ENCODE measurements around the gene CACNA1A.
"Not testable (repeated sequence)": the region's sequence is repeated elsewhere in the genome, so short reads cannot be mapped to it uniquely, and the experiment has no call there.

CACNA1A gene

GRCh38 chr19:13366529-13367143, 139.6 kb downstream of the CACNA1A start:
- DNase-seq, result peak in 1 of 56 donors; percentile 1

GRCh38 chr19:13363954-13364353, 142.3 kb downstream of the CACNA1A start:
- no peak for DNase-seq

- no peak for DNase-seq
These were observed 143.0 kb downstream of the CACNA1A start for GRCh38 chr19:13363245-13363644.

- no peak for DNase-seq
These were observed 143.6 kb downstream of the CACNA1A start for GRCh38 chr19:13362668-13363067.

- DNase-seq, result not testable (repeated sequence)
These were observed 144.6 kb downstream of the CACNA1A start for GRCh38 chr19:13361726-13362125.

- DNase-seq, result peak in 4 of 56 donors; percentile 1 to 12 (median 10)
These were observed 149.5 kb downstream of the CACNA1A start for GRCh38 chr19:13356686-13357280.

GRCh38 chr19:13356185-13356584, 150.1 kb downstream of the CACNA1A start:
- DNase-seq, result no peak

GRCh38 chr19:13355356-13355755, 150.9 kb downstream of the CACNA1A start:
- DNase-seq, result no peak

- DNase-seq, result no peak
These were observed 152.7 kb downstream of the CACNA1A start for GRCh38 chr19:13353625-13354024.

- no peak for DNase-seq
These were observed 155.5 kb downstream of the CACNA1A start for GRCh38 chr19:13350759-13351158.

- no peak for DNase-seq
These were observed 156.2 kb downstream of the CACNA1A start for GRCh38 chr19:13350072-13350471.

GRCh38 chr19:13347367-13347766, 158.9 kb downstream of the CACNA1A start:
- no peak for DNase-seq

GRCh38 chr19:13343514-13343913, 162.8 kb downstream of the CACNA1A start:
- no peak for DNase-seq

GRCh38 chr19:13342672-13343071, 163.6 kb downstream of the CACNA1A start:
- no peak for DNase-seq

- DNase-seq, result peak in 5 of 56 donors; percentile 3 to 24 (median 4)
These were observed 166.4 kb downstream of the CACNA1A start for GRCh38 chr19:13339869-13340268.

GRCh38 chr19:13337181-13337580, 169.1 kb downstream of the CACNA1A start:
- no peak for DNase-seq

GRCh38 chr19:13334801-13335481, 171.3 kb downstream of the CACNA1A start:
- no peak for DNase-seq

GRCh38 chr19:13330285-13330684, 176.0 kb downstream of the CACNA1A start:
- no peak for DNase-seq

GRCh38 chr19:13329766-13330165, 176.5 kb downstream of the CACNA1A start:
- DNase-seq, result no peak

GRCh38 chr19:13328241-13328640, 178.0 kb downstream of the CACNA1A start:
- DNase-seq, result no peak

- DNase-seq, result no peak
These were observed 186.8 kb downstream of the CACNA1A start for GRCh38 chr19:13319526-13319925.

GRCh38 chr19:13318190-13318589, 188.1 kb downstream of the CACNA1A start:
- DNase-seq, result peak in 1 of 56 donors; percentile 5

- peak in 5 of 56 donors; percentile 3 to 54 (median 13) for DNase-seq
These were observed 190.8 kb downstream of the CACNA1A start for GRCh38 chr19:13315495-13315894.

Measured in nucleus accumbens (tissue), 56 donors.